Natural killer cell (primary cell): ENCODE data around the gene REG1A. TPM values are rescaled to one million over a fixed set of nuclear protein-coding genes. Genes with fewer than 3 reads are reported as not detected.
A peak's percentile ranks its signal among the peaks of the same experiment; 100 is the strongest.

Experiments used
- ATAC-seq, 3 donors: fragments of 150-1000 bp in 2 of 3; fragments of 200-7000 bp in 1 of 3; cut with Tn5 transposase; 1 replicate in 1 of 3; 2 replicates in 2 of 3; pipeline ENCODE4 v1.10.0; 2021; ENCODE audit warnings: mild to moderate bottlenecking in 2 of 3, moderate library complexity in 2 of 3
- DNase-seq, 2 donors: peaks; one replicate each; pipeline versions ENCODE4 v3.0.0 to v3.0.0-alpha.2; 2013 to 2021; ENCODE audit warnings: mixed read lengths in 1 of 2
- H3K27ac ChIP-seq: one replicate; pipeline ENCODE4 v1.5.1; 2013; ENCODE audit warnings: mild to moderate bottlenecking, low read length
- H3K27me3 ChIP-seq: one replicate; pipeline ENCODE4 v1.6.1; 2013; ENCODE audit warnings: low read length; ENCODE audit not compliant: control insufficient read depth, insufficient read depth
- H3K36me3 ChIP-seq: one replicate; pipeline ENCODE4 v1.6.1; 2013; ENCODE audit warnings: low read length; ENCODE audit not compliant: control insufficient read depth, insufficient read depth
- H3K4me1 ChIP-seq: one replicate; pipeline ENCODE4 v1.6.1; 2013; ENCODE audit warnings: low read length; ENCODE audit not compliant: control insufficient read depth, insufficient read depth
- H3K4me3 ChIP-seq: one replicate; pipeline ENCODE4 v1.5.1; 2013; ENCODE audit warnings: low read length
- H3K9me3 ChIP-seq: one replicate; pipeline ENCODE4 v1.6.1; 2013; ENCODE audit warnings: low read length; ENCODE audit not compliant: control insufficient read depth, insufficient read depth
- H3K27ac Mint-ChIP-seq, 2 donors: one replicate each; pipeline ENCODE4 v1.8.0; 2022; ENCODE audit warnings: mild to moderate bottlenecking in 2 of 2, mixed read lengths in 2 of 2, moderate library complexity in 1 of 2
- H3K27me3 Mint-ChIP-seq, 2 donors: one replicate each; pipeline ENCODE4 v1.8.0; 2022; ENCODE audit warnings: low read depth in 2 of 2, mixed read lengths in 2 of 2
- H3K36me3 Mint-ChIP-seq: one replicate; pipeline ENCODE4 v1.8.0; 2022; ENCODE audit warnings: mixed read lengths
- H3K4me1 Mint-ChIP-seq, 2 donors: one replicate each; pipeline ENCODE4 v1.8.0; 2022; ENCODE audit warnings: mixed read lengths in 2 of 2
- H3K4me3 Mint-ChIP-seq: one replicate; pipeline ENCODE4 v1.8.0; 2022; ENCODE audit warnings: mild to moderate bottlenecking, moderate library complexity, mixed read lengths
- H3K9me3 Mint-ChIP-seq, 2 donors: one replicate each; pipeline ENCODE4 v1.8.0; 2022; ENCODE audit warnings: mixed read lengths in 2 of 2
- CTCF ChIP-seq: fragments of 200-600 bp; IDR thresholded peaks from one replicate; pipeline ENCODE4 v1.8.0; 2022; ENCODE audit warnings: antibody characterized with exemption
- WGBS: methylation state at CpG from one replicate; pipeline ENCODE4 v1.1.7; 2013; ENCODE audit warnings: missing lambda C conversion rate; ENCODE audit not compliant: insufficient coverage; 5-methylcytosine and 5-hydroxymethylcytosine counted together
- intact Hi-C: fragments of 100-400 bp; cut with micrococcal nuclease; formaldehyde crosslinking; loops from one replicate; pipeline ENCODE4 v1.14.2; 2022
- total RNA-seq, 4 donors: library from RNA; stranded (reverse); fragments of 120-200 nt in 1 of 4; gene quantifications; one replicate each; pipeline versions ENCODE4 v1.2.3 to v1.2.4, GENCODE V29; 2013 to 2022

Gene REG1A
- total RNA-seq: not detected
- total RNA-seq (2013): not detected

- Histone ChIP-seq H3K9me3 (peaks cover 3% of the 10 kb centered on the region), H3K27ac (no peak within 1 kb of the TSS), H3K4me3 (no peak within 1 kb of the TSS), H3K36me3 (no peaks in the 10 kb centered on the region), H3K27me3 (no peaks in the 10 kb centered on the region), H3K4me1 (no peaks in the 10 kb centered on the region)
- no peak within 1 kb of the TSS for H3K4me3 Mint-ChIP-seq
- no peak for DNase-seq
- no peaks in the 10 kb centered on the region for H3K4me1 Mint-ChIP-seq
- no peak within 1 kb of the TSS for H3K27ac Mint-ChIP-seq
- WGBS: 68% methylated on average over 6 of the region's 6 CpGs
- H3K27me3 Mint-ChIP-seq: no peaks in the 10 kb centered on the region
- ATAC-seq: no peak
- H3K9me3 Mint-ChIP-seq: peaks cover 8 to 21% of the 10 kb centered on the region in 2 donors
- intact Hi-C loops: no loop called here
- TF ChIP-seq CTCF: no peak
- H3K36me3 Mint-ChIP-seq: no peaks in the 10 kb centered on the region
Measured at GRCh38 chr2:79120194-79120713, at the start of gene REG1A. REG1A (plus strand) TSS chr2:79120488; CDS start chr2:79120862, 374 bp downstream.

- 84% methylated on average over 2 of the region's 2 CpGs for WGBS
- intact Hi-C loops: no loop called here
- peaks cover 4% of the 10 kb centered on the region for H3K9me3 ChIP-seq
- H3K27ac ChIP-seq: no peak overlapping the region
- no peaks in the 10 kb centered on the region for H3K4me1 ChIP-seq
- H3K4me3 ChIP-seq: no peak overlapping the region
- Mint-ChIP-seq H3K4me3 (no peak overlapping the region), H3K9me3 (peaks cover 16 to 24% of the 10 kb centered on the region in 2 donors), H3K36me3 (peaks cover 6% of the 10 kb centered on the region), H3K27ac (no peak overlapping the region), H3K27me3 (no peaks in the 10 kb centered on the region), H3K4me1 (no peaks in the 10 kb centered on the region)
- DNase-seq (no peak), ATAC-seq (no peak)
- H3K36me3 ChIP-seq: no peaks in the 10 kb centered on the region
- TF ChIP-seq CTCF: no peak
- H3K27me3 ChIP-seq: no peaks in the 10 kb centered on the region
Measured at GRCh38 chr2:79071078-79071477, 49.2 kb upstream of the REG1A start.

GRCh38 chr2:79082987-79083386 is 37.3 kb upstream of the REG1A start:
- H3K36me3 ChIP-seq: no peaks in the 10 kb centered on the region
- H3K9me3 Mint-ChIP-seq: peaks cover 12 to 29% of the 10 kb centered on the region in 2 donors
- no peak for DNase-seq
- peaks cover 9% of the 10 kb centered on the region for H3K36me3 Mint-ChIP-seq
- H3K27ac ChIP-seq: no peak overlapping the region
- H3K27me3 Mint-ChIP-seq: no peaks in the 10 kb centered on the region
- WGBS: 94% methylated on average over 5 of the region's 5 CpGs
- no peak overlapping the region for H3K4me3 Mint-ChIP-seq
- H3K27me3 ChIP-seq: no peaks in the 10 kb centered on the region
- intact Hi-C loops: no loop called here
- H3K4me3 ChIP-seq: no peak overlapping the region
- no peaks in the 10 kb centered on the region for H3K4me1 ChIP-seq
- H3K4me1 Mint-ChIP-seq: no peaks in the 10 kb centered on the region
- ATAC-seq: no peak
- H3K27ac Mint-ChIP-seq: no peak overlapping the region
- peaks cover 4% of the 10 kb centered on the region for H3K9me3 ChIP-seq
- TF ChIP-seq CTCF: no peak

- no peak overlapping the region for H3K4me3 Mint-ChIP-seq
- H3K9me3 Mint-ChIP-seq: peaks cover 12 to 29% of the 10 kb centered on the region in 2 donors
- ATAC-seq (peak in 1 of 3 donors; percentile 21), DNase-seq (no peak)
- Histone ChIP-seq H3K36me3 (no peaks in the 10 kb centered on the region), H3K27me3 (no peaks in the 10 kb centered on the region), H3K9me3 (peaks cover 4% of the 10 kb centered on the region), H3K4me3 (no peak overlapping the region), H3K27ac (no peak overlapping the region), H3K4me1 (no peaks in the 10 kb centered on the region)
- intact Hi-C loops: no loop called here
- peaks cover 4% of the 10 kb centered on the region for H3K36me3 Mint-ChIP-seq
- no peak for TF ChIP-seq CTCF
- no peaks in the 10 kb centered on the region for H3K27me3 Mint-ChIP-seq
- no peaks in the 10 kb centered on the region for H3K4me1 Mint-ChIP-seq
- no peak overlapping the region for H3K27ac Mint-ChIP-seq
Measured at GRCh38 chr2:79083597-79084251, 36.6 kb upstream of the REG1A start.
